Measurements from ENCODE around the gene SLC7A6OS. TPM values are rescaled to one million over a fixed set of nuclear protein-coding genes. Genes with fewer than 3 reads are reported as not detected.

SLC7A6OS gene
- total and polyA plus RNA-seq, 2 experiments from 2014 or later, result 16.4 to 17.9 TPM

DNA sequence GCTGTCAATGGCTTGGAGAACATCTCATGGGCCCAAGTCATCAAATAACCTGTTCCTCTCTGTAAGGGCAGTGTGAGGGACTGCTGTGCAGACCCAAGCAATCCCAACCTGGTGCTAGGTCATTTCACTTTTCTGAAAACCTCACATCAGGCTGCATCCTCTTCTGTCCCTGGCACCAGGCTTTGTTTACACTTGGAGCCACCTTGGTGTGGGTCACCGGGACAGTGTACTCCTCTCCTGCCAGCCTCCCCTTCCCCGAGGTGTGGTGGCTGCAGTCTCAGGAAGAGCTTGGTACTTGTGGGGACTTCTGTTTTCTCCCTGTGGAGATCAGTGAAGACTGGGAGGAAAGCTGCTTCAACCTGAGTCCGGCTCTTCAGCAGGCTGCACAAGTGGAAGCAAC, 12.4 kb downstream of the SLC7A6OS start (continued):
- TF ChIP-seq, protein P1, sequence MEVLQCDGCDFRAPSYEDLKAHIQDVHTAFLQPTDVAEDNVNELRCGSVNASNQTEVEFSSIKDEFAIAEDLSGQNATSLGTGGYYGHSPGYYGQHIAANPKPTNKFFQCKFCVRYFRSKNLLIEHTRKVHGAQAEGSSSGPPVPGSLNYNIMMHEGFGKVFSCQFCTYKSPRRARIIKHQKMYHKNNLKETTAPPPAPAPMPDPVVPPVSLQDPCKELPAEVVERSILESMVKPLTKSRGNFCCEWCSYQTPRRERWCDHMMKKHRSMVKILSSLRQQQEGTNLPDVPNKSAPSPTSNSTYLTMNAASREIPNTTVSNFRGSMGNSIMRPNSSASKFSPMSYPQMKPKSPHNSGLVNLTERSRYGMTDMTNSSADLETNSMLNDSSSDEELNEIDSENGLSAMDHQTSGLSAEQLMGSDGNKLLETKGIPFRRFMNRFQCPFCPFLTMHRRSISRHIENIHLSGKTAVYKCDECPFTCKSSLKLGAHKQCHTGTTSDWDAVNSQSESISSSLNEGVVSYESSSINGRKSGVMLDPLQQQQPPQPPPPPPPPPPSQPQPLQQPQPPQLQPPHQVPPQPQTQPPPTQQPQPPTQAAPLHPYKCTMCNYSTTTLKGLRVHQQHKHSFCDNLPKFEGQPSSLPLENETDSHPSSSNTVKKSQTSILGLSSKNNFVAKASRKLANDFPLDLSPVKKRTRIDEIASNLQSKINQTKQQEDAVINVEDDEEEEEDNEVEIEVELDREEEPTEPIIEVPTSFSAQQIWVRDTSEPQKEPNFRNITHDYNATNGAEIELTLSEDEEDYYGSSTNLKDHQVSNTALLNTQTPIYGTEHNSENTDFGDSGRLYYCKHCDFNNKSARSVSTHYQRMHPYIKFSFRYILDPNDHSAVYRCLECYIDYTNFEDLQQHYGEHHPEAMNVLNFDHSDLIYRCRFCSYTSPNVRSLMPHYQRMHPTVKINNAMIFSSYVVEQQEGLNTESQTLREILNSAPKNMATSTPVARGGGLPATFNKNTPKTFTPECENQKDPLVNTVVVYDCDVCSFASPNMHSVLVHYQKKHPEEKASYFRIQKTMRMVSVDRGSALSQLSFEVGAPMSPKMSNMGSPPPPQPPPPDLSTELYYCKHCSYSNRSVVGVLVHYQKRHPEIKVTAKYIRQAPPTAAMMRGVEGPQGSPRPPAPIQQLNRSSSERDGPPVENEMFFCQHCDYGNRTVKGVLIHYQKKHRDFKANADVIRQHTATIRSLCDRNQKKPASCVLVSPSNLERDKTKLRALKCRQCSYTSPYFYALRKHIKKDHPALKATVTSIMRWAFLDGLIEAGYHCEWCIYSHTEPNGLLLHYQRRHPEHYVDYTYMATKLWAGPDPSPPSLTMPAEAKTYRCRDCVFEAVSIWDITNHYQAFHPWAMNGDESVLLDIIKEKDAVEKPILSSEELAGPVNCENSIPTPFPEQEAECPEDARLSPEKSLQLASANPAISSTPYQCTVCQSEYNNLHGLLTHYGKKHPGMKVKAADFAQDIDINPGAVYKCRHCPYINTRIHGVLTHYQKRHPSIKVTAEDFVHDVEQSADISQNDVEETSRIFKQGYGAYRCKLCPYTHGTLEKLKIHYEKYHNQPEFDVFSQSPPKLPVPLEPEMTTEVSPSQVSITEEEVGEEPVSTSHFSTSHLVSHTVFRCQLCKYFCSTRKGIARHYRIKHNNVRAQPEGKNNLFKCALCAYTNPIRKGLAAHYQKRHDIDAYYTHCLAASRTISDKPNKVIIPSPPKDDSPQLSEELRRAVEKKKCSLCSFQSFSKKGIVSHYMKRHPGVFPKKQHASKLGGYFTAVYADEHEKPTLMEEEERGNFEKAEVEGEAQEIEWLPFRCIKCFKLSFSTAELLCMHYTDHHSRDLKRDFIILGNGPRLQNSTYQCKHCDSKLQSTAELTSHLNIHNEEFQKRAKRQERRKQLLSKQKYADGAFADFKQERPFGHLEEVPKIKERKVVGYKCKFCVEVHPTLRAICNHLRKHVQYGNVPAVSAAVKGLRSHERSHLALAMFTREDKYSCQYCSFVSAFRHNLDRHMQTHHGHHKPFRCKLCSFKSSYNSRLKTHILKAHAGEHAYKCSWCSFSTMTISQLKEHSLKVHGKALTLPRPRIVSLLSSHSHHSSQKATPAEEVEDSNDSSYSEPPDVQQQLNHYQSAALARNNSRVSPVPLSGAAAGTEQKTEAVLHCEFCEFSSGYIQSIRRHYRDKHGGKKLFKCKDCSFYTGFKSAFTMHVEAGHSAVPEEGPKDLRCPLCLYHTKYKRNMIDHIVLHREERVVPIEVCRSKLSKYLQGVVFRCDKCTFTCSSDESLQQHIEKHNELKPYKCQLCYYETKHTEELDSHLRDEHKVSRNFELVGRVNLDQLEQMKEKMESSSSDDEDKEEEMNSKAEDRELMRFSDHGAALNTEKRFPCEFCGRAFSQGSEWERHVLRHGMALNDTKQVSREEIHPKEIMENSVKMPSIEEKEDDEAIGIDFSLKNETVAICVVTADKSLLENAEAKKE (CRISPR knock-in tag; IDR thresholded peaks at IDR 0.05), result no peak

DNA sequence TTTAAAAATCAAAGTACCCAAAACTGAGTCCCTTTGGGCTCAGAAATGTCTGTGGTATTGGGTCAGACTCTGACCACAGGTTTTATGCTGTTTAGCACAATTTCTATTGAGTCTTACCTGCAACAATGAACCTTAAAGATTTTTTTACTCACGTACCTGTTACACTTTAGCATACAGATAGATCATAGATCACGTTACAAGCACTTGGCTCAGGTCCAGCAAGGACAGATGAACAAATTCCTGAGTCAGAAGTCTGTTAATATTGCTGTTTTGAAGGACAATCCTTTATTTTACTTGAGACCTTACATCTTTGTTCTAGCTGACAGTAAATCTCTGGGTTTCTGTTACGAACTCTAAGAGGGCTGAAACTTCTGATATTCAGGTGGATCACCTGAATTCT, 12.8 kb downstream of the SLC7A6OS start:
- ATAC-seq, result no peak
- no peaks in the 10 kb centered on the region for H3K79me2 ChIP-seq (replicated peaks; ENCODE audit: insufficient read depth)
- no peaks in the 10 kb centered on the region for H3K4me1 ChIP-seq (ENCODE audit: insufficient read depth)
- no peak overlapping the region for H3K27ac ChIP-seq (ENCODE audit: low read depth)
- DNase-seq (ENCODE audit: low spot score), result no peak
- Mint-ChIP-seq H3K27me3 (ENCODE audit: insufficient read depth, low read depth, poor library complexity) (peaks cover 2% of the 10 kb centered on the region), H3K4me1 (peaks cover 2% of the 10 kb centered on the region; the same call in 1 of the 3 replicates), H3K9me3 (no peaks in the 10 kb centered on the region), H3K36me3 (ENCODE audit: low read depth) (peaks cover 65% of the 10 kb centered on the region), H3K27ac (no peak overlapping the region), H3K4me3 (no peak overlapping the region)
- no peak overlapping the region for H2AFZ ChIP-seq
- H3F3A ChIP-seq (replicated peaks; ENCODE audit: low read depth), result peaks cover 12% of the 10 kb centered on the region; the same call in 1 of the 2 replicates
- no peak for TF ChIP-seq NANOG (IDR thresholded peaks at IDR 0.05; ENCODE audit: borderline replicate concordance)
- TF ChIP-seq, protein P2, sequence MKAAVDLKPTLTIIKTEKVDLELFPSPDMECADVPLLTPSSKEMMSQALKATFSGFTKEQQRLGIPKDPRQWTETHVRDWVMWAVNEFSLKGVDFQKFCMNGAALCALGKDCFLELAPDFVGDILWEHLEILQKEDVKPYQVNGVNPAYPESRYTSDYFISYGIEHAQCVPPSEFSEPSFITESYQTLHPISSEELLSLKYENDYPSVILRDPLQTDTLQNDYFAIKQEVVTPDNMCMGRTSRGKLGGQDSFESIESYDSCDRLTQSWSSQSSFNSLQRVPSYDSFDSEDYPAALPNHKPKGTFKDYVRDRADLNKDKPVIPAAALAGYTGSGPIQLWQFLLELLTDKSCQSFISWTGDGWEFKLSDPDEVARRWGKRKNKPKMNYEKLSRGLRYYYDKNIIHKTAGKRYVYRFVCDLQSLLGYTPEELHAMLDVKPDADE (IDR thresholded peaks at IDR 0.05), result no peak
- TF ChIP-seq, protein P3, sequence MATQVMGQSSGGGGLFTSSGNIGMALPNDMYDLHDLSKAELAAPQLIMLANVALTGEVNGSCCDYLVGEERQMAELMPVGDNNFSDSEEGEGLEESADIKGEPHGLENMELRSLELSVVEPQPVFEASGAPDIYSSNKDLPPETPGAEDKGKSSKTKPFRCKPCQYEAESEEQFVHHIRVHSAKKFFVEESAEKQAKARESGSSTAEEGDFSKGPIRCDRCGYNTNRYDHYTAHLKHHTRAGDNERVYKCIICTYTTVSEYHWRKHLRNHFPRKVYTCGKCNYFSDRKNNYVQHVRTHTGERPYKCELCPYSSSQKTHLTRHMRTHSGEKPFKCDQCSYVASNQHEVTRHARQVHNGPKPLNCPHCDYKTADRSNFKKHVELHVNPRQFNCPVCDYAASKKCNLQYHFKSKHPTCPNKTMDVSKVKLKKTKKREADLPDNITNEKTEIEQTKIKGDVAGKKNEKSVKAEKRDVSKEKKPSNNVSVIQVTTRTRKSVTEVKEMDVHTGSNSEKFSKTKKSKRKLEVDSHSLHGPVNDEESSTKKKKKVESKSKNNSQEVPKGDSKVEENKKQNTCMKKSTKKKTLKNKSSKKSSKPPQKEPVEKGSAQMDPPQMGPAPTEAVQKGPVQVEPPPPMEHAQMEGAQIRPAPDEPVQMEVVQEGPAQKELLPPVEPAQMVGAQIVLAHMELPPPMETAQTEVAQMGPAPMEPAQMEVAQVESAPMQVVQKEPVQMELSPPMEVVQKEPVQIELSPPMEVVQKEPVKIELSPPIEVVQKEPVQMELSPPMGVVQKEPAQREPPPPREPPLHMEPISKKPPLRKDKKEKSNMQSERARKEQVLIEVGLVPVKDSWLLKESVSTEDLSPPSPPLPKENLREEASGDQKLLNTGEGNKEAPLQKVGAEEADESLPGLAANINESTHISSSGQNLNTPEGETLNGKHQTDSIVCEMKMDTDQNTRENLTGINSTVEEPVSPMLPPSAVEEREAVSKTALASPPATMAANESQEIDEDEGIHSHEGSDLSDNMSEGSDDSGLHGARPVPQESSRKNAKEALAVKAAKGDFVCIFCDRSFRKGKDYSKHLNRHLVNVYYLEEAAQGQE (IDR thresholded peaks at IDR 0.05; ENCODE audit: unreplicated experiment), result no peak
- TF ChIP-seq POLR2AphosphoS5 (IDR thresholded peaks at IDR 0.05; ENCODE audit: low read depth), result no peak
- TF ChIP-seq STAT1 (IDR thresholded peaks at IDR 0.05; ENCODE audit: unreplicated experiment), result no peak
- H3K36me3 ChIP-seq (ENCODE audit: insufficient read depth), result peaks cover 36% of the 10 kb centered on the region
- H3K4me3 ChIP-seq, result no peak overlapping the region
- H3K4me2 ChIP-seq, result no peak overlapping the region
- H3K9me2 ChIP-seq (ENCODE audit: insufficient read depth), result no peaks in the 10 kb centered on the region
- no peaks in the 10 kb centered on the region for H3K27me3 ChIP-seq (ENCODE audit: insufficient read depth)
- H4K20me1 ChIP-seq (replicated peaks; ENCODE audit: insufficient read depth), result peaks cover 42% of the 10 kb centered on the region
